Right lobe of liver (tissue), 6 donors: ENCODE results near the gene ZXDC. TPM values are rescaled to one million over a fixed set of nuclear protein-coding genes. Genes with fewer than 3 reads are reported as not detected.

Experiments used
- ATAC-seq, 4 donors: fragments of 200-7000 bp; cut with Tn5 transposase; one replicate each; pipeline ENCODE4 v1.9.1; 2020; ENCODE audit warnings: mild to moderate bottlenecking in 4 of 4, moderate library complexity in 4 of 4
- DNase-seq, 3 donors: peaks; one replicate each; pipeline ENCODE4 v3.0.0-alpha.2; 2020
- H3K27ac ChIP-seq, 3 donors: fragments of 200-600 bp; one replicate each; pipeline ENCODE4 v1.8.0; 2022
- H3K27me3 ChIP-seq, 2 donors: fragments of 200-600 bp; one replicate each; pipeline ENCODE4 v1.8.0; 2022
- H3K36me3 ChIP-seq, 4 donors: fragments of 200-600 bp; sonication (generic) in 1 of 4; one replicate each; pipeline versions ENCODE4 v1.5.1 to v1.8.0; 2017 to 2022; ENCODE audit warnings: control low read depth in 1 of 4
- H3K4me1 ChIP-seq, 4 donors: fragments of 200-600 bp; sonication (generic) in 1 of 4; one replicate each; pipeline versions ENCODE4 v1.5.1 to v1.8.0; 2017 to 2022; ENCODE audit warnings: control low read depth in 1 of 4
- H3K4me3 ChIP-seq, 3 donors: fragments of 200-600 bp; one replicate each; pipeline ENCODE4 v1.8.0; 2022
- H3K9me3 ChIP-seq, 4 donors: fragments of 200-600 bp; sonication (generic) in 1 of 4; one replicate each; pipeline versions ENCODE4 v1.5.1 to v1.8.0; 2017 to 2022; ENCODE audit warnings: control low read depth in 1 of 4
- POLR2A ChIP-seq: fragments of 450-650 bp; IDR thresholded peaks from one replicate; pipeline ENCODE4 v1.6.1; 2017; ENCODE audit warnings: antibody characterized with exemption, mild to moderate bottlenecking
- WGBS: methylation state at CpG from one replicate; pipeline ENCODE4 v1.1.6; 2018; ENCODE audit warnings: low coverage, low lambda C conversion rate; ENCODE audit not compliant: insufficient coverage; ENCODE audit errors: missing lambda C conversion rate; 5-methylcytosine and 5-hydroxymethylcytosine counted together
- intact Hi-C, 2 donors: fragments of 100-400 bp; cut with DNase I; formaldehyde crosslinking; loops; one replicate each; pipeline versions ENCODE4 v1.11.2 to v1.14.1; 2022
- total RNA-seq, 6 experiments: library from RNA; depleted of rRNA in 2 of 6; stranded (reverse); fragments of >200 nt in 2 of 6; fragmentation: NEBNext Ultra II Directional in 3 of 6; extraction: Animal tissue kit (Norgen Biotek cat#: 25700) in 3 of 6; gene quantifications; one replicate each; pipeline versions ENCODE4 v1.1.0 to v1.2.4, GENCODE V29; 2016 to 2023
- TF ChIP-seq, protein P1 (sequence below), 4 donors: fragments of 200-600 bp in 3 of 4; fragments of 450-650 bp in 1 of 4; IDR thresholded peaks; one replicate each; pipeline versions ENCODE4 v1.5.1 to v1.8.0; 2016 to 2022; ENCODE audit warnings: antibody characterized with exemption in 4 of 4, mild to moderate bottlenecking in 2 of 4
- donor health status: DM: no; HTN: yes; CAD: no.
- donor health status: DM: no; HTN: no; CAD: no.
- donor health status: DM: no; HTN: no; CAD: no.
- donor health status: DM: no; HTN: yes; CAD: no.
- donor health status: DM: no; HTN: yes; CAD: no.

ZXDC gene
- total RNA-seq, 6 experiments from 2014 or later, result 16.4 to 30.2 (median 24.0) TPM

DNA sequence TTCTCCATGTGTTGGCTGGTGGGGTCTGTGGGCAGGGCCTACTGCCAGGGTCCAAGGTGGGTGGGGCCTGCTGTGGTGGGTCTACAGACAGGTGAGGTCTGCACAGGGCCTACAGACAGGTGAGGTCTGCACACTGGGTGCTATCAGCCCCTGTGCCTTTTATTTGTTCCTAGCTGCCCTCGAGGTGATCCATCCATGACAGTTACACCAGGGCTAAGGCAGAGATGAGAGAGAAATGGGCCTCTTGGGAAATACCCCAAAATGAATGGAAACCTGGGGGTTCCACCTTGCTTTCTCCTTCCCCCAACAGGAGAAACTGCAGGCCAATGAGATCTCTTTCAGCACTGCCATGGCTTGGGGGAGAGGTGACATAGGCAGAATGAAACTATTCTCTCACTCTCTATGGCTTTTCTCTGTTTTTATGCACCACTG lies 44.6 kb downstream of the ZXDC start:
- H3K4me1 ChIP-seq, result peaks cover 0 to 16% (median 0%) of the 10 kb centered on the region in 4 donors
- ATAC-seq, result no peak
- intact Hi-C loops, result no loop called here
- no peak for TF ChIP-seq POLR2A
- TF ChIP-seq, protein P1, sequence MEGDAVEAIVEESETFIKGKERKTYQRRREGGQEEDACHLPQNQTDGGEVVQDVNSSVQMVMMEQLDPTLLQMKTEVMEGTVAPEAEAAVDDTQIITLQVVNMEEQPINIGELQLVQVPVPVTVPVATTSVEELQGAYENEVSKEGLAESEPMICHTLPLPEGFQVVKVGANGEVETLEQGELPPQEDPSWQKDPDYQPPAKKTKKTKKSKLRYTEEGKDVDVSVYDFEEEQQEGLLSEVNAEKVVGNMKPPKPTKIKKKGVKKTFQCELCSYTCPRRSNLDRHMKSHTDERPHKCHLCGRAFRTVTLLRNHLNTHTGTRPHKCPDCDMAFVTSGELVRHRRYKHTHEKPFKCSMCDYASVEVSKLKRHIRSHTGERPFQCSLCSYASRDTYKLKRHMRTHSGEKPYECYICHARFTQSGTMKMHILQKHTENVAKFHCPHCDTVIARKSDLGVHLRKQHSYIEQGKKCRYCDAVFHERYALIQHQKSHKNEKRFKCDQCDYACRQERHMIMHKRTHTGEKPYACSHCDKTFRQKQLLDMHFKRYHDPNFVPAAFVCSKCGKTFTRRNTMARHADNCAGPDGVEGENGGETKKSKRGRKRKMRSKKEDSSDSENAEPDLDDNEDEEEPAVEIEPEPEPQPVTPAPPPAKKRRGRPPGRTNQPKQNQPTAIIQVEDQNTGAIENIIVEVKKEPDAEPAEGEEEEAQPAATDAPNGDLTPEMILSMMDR (IDR thresholded peaks at IDR 0.05), result no peak
- peaks cover 0 to 4% (median 0%) of the 10 kb centered on the region in 4 donors for H3K9me3 ChIP-seq
- H3K27me3 ChIP-seq, result no peaks in the 10 kb centered on the region
- H3K4me3 ChIP-seq, result no peak overlapping the region
- no peak for DNase-seq
- 60% methylated on average over 1 of the region's 1 CpG for WGBS
- H3K36me3 ChIP-seq, result no peaks in the 10 kb centered on the region
- no peak overlapping the region for H3K27ac ChIP-seq

DNA sequence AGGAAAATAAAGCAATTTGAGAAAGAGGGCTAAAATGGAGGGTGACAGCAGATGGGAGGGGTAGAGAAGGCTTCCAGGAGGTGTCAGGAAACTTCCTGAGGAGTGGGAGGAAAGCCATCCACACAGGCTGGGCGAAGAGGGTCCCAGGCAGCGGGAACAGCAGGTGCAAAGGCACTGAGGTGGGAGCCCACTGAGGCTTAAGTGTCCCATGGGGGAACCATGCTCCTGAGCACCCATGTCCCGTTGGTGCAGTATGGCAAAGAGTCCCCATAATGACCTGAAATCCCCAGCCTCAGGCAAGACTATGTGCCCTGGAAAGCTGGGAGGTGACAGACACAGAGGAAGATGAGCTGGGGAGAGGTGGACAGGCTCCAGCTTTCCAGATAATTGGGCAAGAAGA lies 50.9 kb downstream of the ZXDC start:
- Histone ChIP-seq H3K27me3 (no peaks in the 10 kb centered on the region), H3K9me3 (peaks cover 0 to 7% (median 0%) of the 10 kb centered on the region in 4 donors), H3K27ac (no peak overlapping the region), H3K4me1 (no peaks in the 10 kb centered on the region), H3K4me3 (no peak overlapping the region), H3K36me3 (no peaks in the 10 kb centered on the region)
- 79% methylated on average over 2 of the region's 3 CpGs for WGBS
- intact Hi-C loops, result no loop called here
- TF ChIP-seq POLR2A, result no peak
- TF ChIP-seq, protein P1 (IDR thresholded peaks at IDR 0.05), result no peak
- no peak for DNase-seq
- no peak for ATAC-seq

DNA sequence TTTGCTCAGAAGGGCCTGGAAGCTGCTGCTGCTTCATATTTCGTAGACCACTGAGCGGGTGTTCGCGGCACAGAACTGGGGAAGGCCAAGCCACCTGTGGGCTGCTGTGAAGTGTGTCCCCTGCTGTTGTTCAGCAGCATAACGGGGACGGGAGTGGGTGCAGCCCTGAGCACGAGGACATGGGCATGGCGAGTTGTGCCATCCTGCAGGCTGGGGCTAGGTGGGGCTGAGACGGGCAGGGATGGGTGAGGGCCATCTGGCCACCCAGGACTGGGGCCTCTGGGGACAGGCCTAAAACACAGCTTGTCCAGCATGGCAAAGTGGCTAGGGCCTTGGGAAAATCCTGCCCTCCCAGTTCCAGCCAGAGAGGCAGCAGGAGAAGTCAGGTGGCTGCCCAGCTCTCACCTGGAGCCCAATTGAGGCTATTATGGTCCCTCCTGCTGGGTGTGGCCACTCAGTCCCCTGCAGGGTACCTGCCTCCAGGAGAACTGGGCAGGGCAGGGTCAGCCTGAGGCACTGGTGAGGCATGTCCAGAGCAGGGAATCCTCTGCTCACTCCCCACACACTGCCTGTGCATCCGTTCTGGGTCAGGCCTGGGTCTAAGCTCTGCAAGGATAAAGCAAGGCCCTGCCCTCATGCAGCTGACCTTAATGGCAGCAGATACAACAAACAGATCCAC lies 51.5 kb downstream of the ZXDC start:
- Histone ChIP-seq H3K4me1 (no peaks in the 10 kb centered on the region), H3K9me3 (peaks cover 0 to 7% (median 0%) of the 10 kb centered on the region in 4 donors), H3K27me3 (no peaks in the 10 kb centered on the region), H3K27ac (no peak overlapping the region), H3K4me3 (no peak overlapping the region), H3K36me3 (no peaks in the 10 kb centered on the region)
- DNase-seq (no peak), ATAC-seq (peak in 1 of 4 donors; percentile 11)
- intact Hi-C loops, result no loop called here
- 100% methylated on average over 1 of the region's 10 CpGs for WGBS
- TF ChIP-seq, protein P1 (IDR thresholded peaks at IDR 0.05), result no peak
- no peak for TF ChIP-seq POLR2A

DNA sequence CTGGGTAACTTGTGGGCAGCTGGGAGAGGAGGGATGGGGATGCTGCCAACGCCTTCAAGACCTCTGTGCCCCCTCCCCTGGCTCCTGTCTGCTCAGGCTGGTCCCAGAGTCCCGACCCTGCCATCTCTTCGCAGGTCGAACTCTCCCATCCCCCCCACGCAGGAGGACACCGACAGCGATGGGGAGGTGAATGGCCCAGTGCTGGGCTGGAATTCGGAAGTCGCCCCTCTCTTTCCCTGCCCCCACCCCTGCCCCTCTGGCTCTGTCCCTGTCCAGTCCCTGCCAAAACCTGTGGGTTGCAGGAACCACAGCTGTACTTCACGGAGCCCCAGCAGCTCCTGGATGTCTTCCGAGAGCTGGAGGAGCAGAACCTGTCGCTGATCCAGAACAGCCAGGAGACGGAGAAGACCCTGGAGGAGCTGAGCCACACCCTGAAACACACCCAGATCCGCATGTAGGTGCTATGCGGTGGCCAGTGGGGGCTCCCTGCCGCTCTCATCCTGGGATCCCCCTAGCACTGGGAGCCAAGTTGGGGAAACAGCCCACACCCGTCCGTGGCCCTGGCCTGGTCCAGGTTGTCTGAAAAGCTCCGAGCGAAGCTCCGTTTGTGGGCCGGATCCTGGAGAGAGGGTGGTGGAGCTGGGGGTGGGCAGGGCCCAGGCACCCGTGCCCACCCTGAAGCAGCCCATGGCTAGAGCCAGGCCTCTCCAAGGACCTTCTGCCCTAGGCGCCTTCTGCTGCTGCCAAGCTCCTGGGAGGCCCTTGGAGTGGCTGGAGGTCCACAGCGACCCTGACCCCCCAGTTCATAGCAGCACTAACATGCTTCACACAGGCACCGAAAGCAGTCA lies 52.3 kb downstream of the ZXDC start:
- H3K36me3 ChIP-seq, result no peaks in the 10 kb centered on the region
- peak in 2 of 3 donors; percentile 45 to 47 for DNase-seq
- no peak overlapping the region for H3K27ac ChIP-seq
- H3K27me3 ChIP-seq, result no peaks in the 10 kb centered on the region
- intact Hi-C loops, result no loop called here
- no CpG with 5 or more reads among the region's 26 CpGs for WGBS
- no peaks in the 10 kb centered on the region for H3K4me1 ChIP-seq
- no peak overlapping the region for H3K4me3 ChIP-seq
- no peak for ATAC-seq
- no peak for TF ChIP-seq POLR2A
- TF ChIP-seq, protein P1 (IDR thresholded peaks at IDR 0.05), result no peak
- peaks cover 0 to 7% (median 0%) of the 10 kb centered on the region in 4 donors for H3K9me3 ChIP-seq
